Osteocyte (in vitro differentiated cells): Measurements from ENCODE around the gene PREX1. TPM values are rescaled to one million over a fixed set of nuclear protein-coding genes. Genes with fewer than 3 reads are reported as not detected.
"Not testable (repeated sequence)": the region's sequence is repeated elsewhere in the genome, so short reads cannot be mapped to it uniquely, and the experiment has no call there.

Source experiments
- DNase-seq: peaks from one replicate; pipeline ENCODE4 v3.0.0; 2021; ENCODE audit warnings: mixed read lengths; ENCODE audit not compliant: unreplicated experiment; ENCODE audit errors: extremely low spot score
- H3K27ac Mint-ChIP-seq: one replicate; pipeline ENCODE4 v1.8.0; 2021; ENCODE audit warnings: mild to moderate bottlenecking, mixed read lengths; ENCODE audit not compliant: unreplicated experiment
- H3K27me3 Mint-ChIP-seq: one replicate; pipeline ENCODE4 v1.8.0; 2021; ENCODE audit warnings: mixed read lengths; ENCODE audit not compliant: unreplicated experiment
- H3K36me3 Mint-ChIP-seq: one replicate; pipeline ENCODE4 v1.8.0; 2021; ENCODE audit warnings: mixed read lengths; ENCODE audit not compliant: unreplicated experiment
- H3K4me1 Mint-ChIP-seq: one replicate; pipeline ENCODE4 v1.8.0; 2021; ENCODE audit warnings: mixed read lengths; ENCODE audit not compliant: unreplicated experiment
- H3K4me3 Mint-ChIP-seq: one replicate; pipeline ENCODE4 v1.8.0; 2021; ENCODE audit warnings: mild to moderate bottlenecking, moderate library complexity, mixed read lengths; ENCODE audit not compliant: unreplicated experiment
- H3K9me3 Mint-ChIP-seq: one replicate; pipeline ENCODE4 v1.8.0; 2021; ENCODE audit warnings: mixed read lengths; ENCODE audit not compliant: unreplicated experiment
- total RNA-seq: library from RNA; stranded (reverse); gene quantifications from 2 replicates; pipeline ENCODE4 v1.2.1, GENCODE V29; 2021
- TF ChIP-seq, protein P1 (sequence below): fragments of 200-600 bp; sonication (generic); IDR thresholded peaks from 2 replicates; pipeline ENCODE4 v1.5.0; 2021; ENCODE audit warnings: antibody characterized with exemption, mild to moderate bottlenecking, moderate library complexity

The PREX1 gene
- total RNA-seq, 1 donor from 2014 or later = 24.2 TPM

- TF ChIP-seq, protein P1, sequence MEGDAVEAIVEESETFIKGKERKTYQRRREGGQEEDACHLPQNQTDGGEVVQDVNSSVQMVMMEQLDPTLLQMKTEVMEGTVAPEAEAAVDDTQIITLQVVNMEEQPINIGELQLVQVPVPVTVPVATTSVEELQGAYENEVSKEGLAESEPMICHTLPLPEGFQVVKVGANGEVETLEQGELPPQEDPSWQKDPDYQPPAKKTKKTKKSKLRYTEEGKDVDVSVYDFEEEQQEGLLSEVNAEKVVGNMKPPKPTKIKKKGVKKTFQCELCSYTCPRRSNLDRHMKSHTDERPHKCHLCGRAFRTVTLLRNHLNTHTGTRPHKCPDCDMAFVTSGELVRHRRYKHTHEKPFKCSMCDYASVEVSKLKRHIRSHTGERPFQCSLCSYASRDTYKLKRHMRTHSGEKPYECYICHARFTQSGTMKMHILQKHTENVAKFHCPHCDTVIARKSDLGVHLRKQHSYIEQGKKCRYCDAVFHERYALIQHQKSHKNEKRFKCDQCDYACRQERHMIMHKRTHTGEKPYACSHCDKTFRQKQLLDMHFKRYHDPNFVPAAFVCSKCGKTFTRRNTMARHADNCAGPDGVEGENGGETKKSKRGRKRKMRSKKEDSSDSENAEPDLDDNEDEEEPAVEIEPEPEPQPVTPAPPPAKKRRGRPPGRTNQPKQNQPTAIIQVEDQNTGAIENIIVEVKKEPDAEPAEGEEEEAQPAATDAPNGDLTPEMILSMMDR = no peak
- Mint-ChIP-seq H3K4me1 (peaks cover 23% of the 10 kb centered on the region), H3K36me3 (no peaks in the 10 kb centered on the region), H3K9me3 (no peaks in the 10 kb centered on the region), H3K27ac (no peak overlapping the region), H3K27me3 (no peaks in the 10 kb centered on the region), H3K4me3 (no peak overlapping the region)
- DNase-seq = no peak
These were observed 66.6 kb downstream of the PREX1 start for GRCh38 chr20:48761023-48761785.

- TF ChIP-seq, protein P1 = no peak
- H3K27ac Mint-ChIP-seq = no peak overlapping the region
- peaks cover 24% of the 10 kb centered on the region for H3K4me1 Mint-ChIP-seq
- H3K9me3 Mint-ChIP-seq = no peaks in the 10 kb centered on the region
- H3K4me3 Mint-ChIP-seq = no peak overlapping the region
- no peaks in the 10 kb centered on the region for H3K27me3 Mint-ChIP-seq
- H3K36me3 Mint-ChIP-seq = no peaks in the 10 kb centered on the region
- DNase-seq = no peak
These were observed 67.3 kb downstream of the PREX1 start for GRCh38 chr20:48760403-48760983.

DNA sequence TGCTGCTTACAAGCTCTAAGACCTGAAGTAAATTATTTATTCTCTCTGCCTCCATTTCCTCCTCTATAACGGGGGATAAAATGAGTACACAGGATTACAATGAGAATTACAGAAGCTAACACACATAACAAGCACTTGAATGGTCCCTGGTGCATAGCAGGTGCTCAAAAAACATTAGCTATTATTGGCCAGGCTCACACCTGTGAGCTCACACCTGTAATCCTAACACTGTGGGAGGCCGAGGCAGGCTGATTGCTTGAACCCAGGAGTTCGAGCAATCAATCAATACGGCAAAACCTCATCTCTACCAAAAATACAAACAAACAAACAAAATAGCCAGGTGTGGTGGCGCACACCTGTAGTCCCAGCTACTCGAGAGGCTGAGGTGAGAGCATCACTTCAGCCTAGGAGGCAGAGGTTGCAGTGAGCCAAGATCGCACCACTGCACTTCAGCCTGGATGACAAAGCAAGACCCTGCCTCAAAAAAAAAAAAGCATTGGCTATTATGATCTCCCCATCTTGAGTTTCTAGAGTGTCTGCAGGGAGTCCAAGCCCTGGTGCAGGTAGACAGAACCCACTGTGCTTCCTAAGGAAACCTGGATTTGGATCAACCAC lies 68.1 kb downstream of the PREX1 start:
- Mint-ChIP-seq H3K4me1 (peaks cover 24% of the 10 kb centered on the region), H3K4me3 (no peak overlapping the region), H3K27me3 (no peaks in the 10 kb centered on the region), H3K36me3 (no peaks in the 10 kb centered on the region), H3K27ac (no peak overlapping the region), H3K9me3 (peaks cover 6% of the 10 kb centered on the region)
- no peak for DNase-seq
- TF ChIP-seq, protein P1 = no peak

DNA sequence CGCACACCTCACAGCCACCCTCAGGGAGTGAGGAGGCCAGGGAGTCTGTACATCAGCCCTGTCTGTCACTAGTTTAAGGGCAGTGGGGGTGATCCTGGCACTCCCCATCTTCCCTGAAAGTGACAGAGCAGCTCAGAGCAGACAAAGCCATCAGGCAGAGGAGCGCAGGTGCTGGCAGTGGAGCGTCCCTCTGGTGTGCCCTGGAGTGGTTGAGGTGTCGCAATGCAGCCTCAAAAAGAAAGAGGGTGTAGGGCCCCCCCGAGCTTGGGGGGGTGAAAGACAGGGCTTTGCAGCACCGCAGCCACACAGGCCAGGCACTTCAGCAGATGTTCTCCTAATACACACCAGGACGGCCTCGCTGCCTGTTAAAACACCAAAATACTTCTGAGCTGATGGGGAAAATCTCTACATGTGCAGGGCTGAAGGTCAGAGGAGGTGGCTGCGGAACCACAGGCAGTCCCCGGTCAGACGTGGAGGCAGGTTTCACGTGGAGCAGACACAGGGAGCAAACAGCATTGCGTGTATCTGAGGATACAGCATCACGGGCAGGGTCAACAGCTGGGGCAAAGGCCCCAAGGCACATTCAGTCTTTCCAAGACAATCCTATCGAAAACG lies 69.5 kb downstream of the PREX1 start:
- Mint-ChIP-seq H3K27me3 (no peaks in the 10 kb centered on the region), H3K27ac (no peak overlapping the region), H3K36me3 (no peaks in the 10 kb centered on the region), H3K4me3 (no peak overlapping the region), H3K4me1 (peaks cover 18% of the 10 kb centered on the region), H3K9me3 (peaks cover 6% of the 10 kb centered on the region)
- TF ChIP-seq, protein P1 = no peak
- DNase-seq = no peak

DNA sequence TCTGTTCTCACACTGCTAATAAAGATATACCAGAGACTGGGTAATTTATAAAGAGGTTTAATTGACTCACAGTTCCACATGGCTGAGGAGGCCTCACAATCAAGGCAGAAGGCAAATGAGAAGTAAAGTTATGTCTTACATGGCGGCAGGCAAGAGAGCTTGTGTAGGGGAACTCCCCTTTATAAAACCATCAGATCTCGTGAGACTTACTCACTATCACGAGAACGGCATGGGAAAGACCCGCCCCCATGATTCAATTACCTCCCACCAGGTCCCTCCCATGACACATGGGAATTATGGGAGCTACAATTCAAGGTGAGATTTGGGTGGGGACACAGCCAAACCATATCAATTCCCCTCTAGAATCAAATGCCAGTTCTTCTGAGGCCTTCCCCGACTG lies 71.0 kb downstream of the PREX1 start:
- H3K27me3 Mint-ChIP-seq, H3K27ac Mint-ChIP-seq, DNase-seq, H3K4me3 Mint-ChIP-seq, H3K36me3 Mint-ChIP-seq, H3K9me3 Mint-ChIP-seq: not testable (repeated sequence)
- H3K4me1 Mint-ChIP-seq = peaks cover 18% of the 10 kb centered on the region
